Stromal cell of bone marrow (primary cell): ENCODE results near the gene CENPP.
"Not testable (repeated sequence)": the region's sequence is repeated elsewhere in the genome, so short reads cannot be mapped to it uniquely, and the experiment has no call there.

ENCODE experiments used
- DNase-seq: peaks from one replicate; pipeline ENCODE4 v3.0.0-alpha.2; 2012; ENCODE audit warnings: low read depth

CENPP gene

GRCh38 chr9:92538541-92538940, 212.8 kb downstream of the CENPP start:
- peak; percentile 79 for DNase-seq

- DNase-seq, result no peak
These were observed 218.2 kb downstream of the CENPP start for GRCh38 chr9:92543972-92544371.

GRCh38 chr9:92545002-92545510, 219.3 kb downstream of the CENPP start:
- DNase-seq, result no peak

- no peak for DNase-seq
These were observed 221.6 kb downstream of the CENPP start for GRCh38 chr9:92547356-92547755.

- no peak for DNase-seq
These were observed 225.0 kb downstream of the CENPP start for GRCh38 chr9:92550765-92551164.

- no peak for DNase-seq
These were observed 233.0 kb downstream of the CENPP start for GRCh38 chr9:92558612-92559374.

GRCh38 chr9:92561374-92562330, 235.9 kb downstream of the CENPP start:
- no peak for DNase-seq

GRCh38 chr9:92562461-92562967, 236.8 kb downstream of the CENPP start:
- peak; percentile 29 for DNase-seq

- no peak for DNase-seq
These were observed 237.7 kb downstream of the CENPP start for GRCh38 chr9:92563116-92564100.

- DNase-seq, result peak; percentile 46
These were observed 238.8 kb downstream of the CENPP start for GRCh38 chr9:92564504-92564903.

GRCh38 chr9:92564982-92565381, 239.2 kb downstream of the CENPP start:
- peak; percentile 54 for DNase-seq

- not testable (repeated sequence) for DNase-seq
These were observed 246.1 kb downstream of the CENPP start for GRCh38 chr9:92571871-92572270.

- not testable (repeated sequence) for DNase-seq
These were observed 247.9 kb downstream of the CENPP start for GRCh38 chr9:92573612-92574011.

GRCh38 chr9:92576175-92576574, 250.4 kb downstream of the CENPP start:
- no peak for DNase-seq

GRCh38 chr9:92589923-92590322, 264.2 kb downstream of the CENPP start:
- DNase-seq, result no peak

- DNase-seq, result peak; percentile 80
These were observed 264.6 kb downstream of the CENPP start for GRCh38 chr9:92590377-92590776.

GRCh38 chr9:92592537-92592936, 266.8 kb downstream of the CENPP start:
- DNase-seq, result no peak

GRCh38 chr9:92592946-92593861, 267.5 kb downstream of the CENPP start:
- no peak for DNase-seq

- DNase-seq, result not testable (repeated sequence)
These were observed 269.3 kb downstream of the CENPP start for GRCh38 chr9:92595075-92595474.

- DNase-seq, result no peak
These were observed 270.2 kb downstream of the CENPP start for GRCh38 chr9:92595930-92596329.
